CD14-positive monocyte (primary cell): ENCODE measurements around the gene ZMYND15. TPM values are rescaled to one million over a fixed set of nuclear protein-coding genes. Genes with fewer than 3 reads are reported as not detected.
A peak's percentile ranks its signal among the peaks of the same experiment; 100 is the strongest.

Source experiments
- DNase-seq, 3 donors: peaks; one replicate each; pipeline ENCODE4 v3.0.0-alpha.2; 2011 to 2022
- H2AFZ ChIP-seq: 2 replicates; pipeline ENCODE4 v1.6.0; 2012; ENCODE audit warnings: mild to moderate bottlenecking, low read depth, low read length, inconsistent platforms; ENCODE audit not compliant: insufficient read depth, poor library complexity, severe bottlenecking
- H3K27ac ChIP-seq, 2 donors: 1 replicate in 1 of 2; 2 replicates in 1 of 2; pipeline ENCODE4 v1.5.1; 2012 to 2013; ENCODE audit warnings: low read length in 2 of 2, control low read depth in 1 of 2, inconsistent platforms in 1 of 2, low read depth in 1 of 2, mild to moderate bottlenecking in 1 of 2
- H3K27me3 ChIP-seq, 2 donors: one replicate each; pipeline versions ENCODE4 v1.6.0 to v1.6.1; 2011 to 2013; ENCODE audit warnings: low read length in 2 of 2; ENCODE audit not compliant: control insufficient read depth in 2 of 2, insufficient read depth in 2 of 2
- H3K36me3 ChIP-seq, 2 donors: replicated peaks in 1 of 2; 1 replicate in 1 of 2; 2 replicates in 1 of 2; pipeline versions ENCODE4 v1.5.1 to v1.6.1; 2012 to 2013; ENCODE audit warnings: low read length in 2 of 2, control low read depth in 1 of 2, inconsistent platforms in 1 of 2, mild to moderate bottlenecking in 1 of 2; ENCODE audit not compliant: insufficient read depth in 2 of 2, control insufficient read depth in 1 of 2
- H3K4me1 ChIP-seq, 2 donors: 1 replicate in 1 of 2; 2 replicates in 1 of 2; pipeline versions ENCODE4 v1.5.1 to v1.6.1; 2012 to 2013; ENCODE audit warnings: low read length in 2 of 2, control low read depth in 1 of 2, inconsistent platforms in 1 of 2, mild to moderate bottlenecking in 1 of 2, moderate library complexity in 1 of 2; ENCODE audit not compliant: insufficient read depth in 2 of 2, control insufficient read depth in 1 of 2
- H3K4me2 ChIP-seq: replicated peaks from 2 replicates; pipeline ENCODE3; 2012; ENCODE audit warnings: low read length, moderate library complexity, mild to moderate bottlenecking; ENCODE audit not compliant: poor library complexity, severe bottlenecking; ENCODE audit errors: extremely low read depth
- H3K4me3 ChIP-seq, 3 experiments: fragments of 200-600 bp in 1 of 3; sonication (generic) in 1 of 3; replicated peaks in 1 of 3; 1 replicate in 2 of 3; 2 replicates in 1 of 3; pipeline ENCODE4 v1.5.1; 2011 to 2013; ENCODE audit warnings: low read length in 3 of 3, mild to moderate bottlenecking in 3 of 3, control low read depth in 2 of 3, low read depth in 2 of 3, inconsistent platforms in 1 of 3, moderate library complexity in 1 of 3
- H3K79me2 ChIP-seq: 2 replicates; pipeline ENCODE4 v1.6.0; 2012; ENCODE audit warnings: mild to moderate bottlenecking, control low read depth, inconsistent platforms, low read length, moderate library complexity; ENCODE audit not compliant: insufficient read depth
- H3K9ac ChIP-seq: 2 replicates; pipeline ENCODE4 v1.6.0; 2017; ENCODE audit warnings: low read length, mild to moderate bottlenecking; ENCODE audit not compliant: insufficient read depth, poor library complexity, severe bottlenecking
- H3K9me3 ChIP-seq, 2 donors: replicated peaks in 1 of 2; 1 replicate in 1 of 2; 2 replicates in 1 of 2; pipeline versions ENCODE4 v1.5.1 to v1.6.1; 2012 to 2013; ENCODE audit warnings: low read length in 2 of 2, control low read depth in 1 of 2; ENCODE audit not compliant: control insufficient read depth in 1 of 2, insufficient read depth in 1 of 2
- H4K20me1 ChIP-seq: 2 replicates; pipeline ENCODE4 v1.6.0; 2012; ENCODE audit warnings: mild to moderate bottlenecking, low read length, control low read depth, moderate library complexity; ENCODE audit not compliant: insufficient read depth
- H3K27ac Mint-ChIP-seq, 7 donors: one replicate each; pipeline ENCODE4 v1.8.0; 2020; ENCODE audit warnings: mild to moderate bottlenecking in 7 of 7, mixed read lengths in 7 of 7, moderate library complexity in 6 of 7, inconsistent platforms in 2 of 7
- H3K27me3 Mint-ChIP-seq, 3 donors: one replicate each; pipeline ENCODE4 v1.8.0; 2021 to 2022; ENCODE audit warnings: low read depth in 3 of 3, mild to moderate bottlenecking in 3 of 3, mixed read lengths in 3 of 3, moderate library complexity in 3 of 3, inconsistent platforms in 1 of 3
- H3K36me3 Mint-ChIP-seq, 2 donors: one replicate each; pipeline ENCODE4 v1.8.0; 2020; ENCODE audit warnings: mixed read lengths in 2 of 2, inconsistent platforms in 1 of 2, mild to moderate bottlenecking in 1 of 2
- H3K4me1 Mint-ChIP-seq: one replicate; pipeline ENCODE4 v1.8.0; 2020; ENCODE audit warnings: mild to moderate bottlenecking, mixed read lengths
- H3K4me3 Mint-ChIP-seq, 2 donors: one replicate each; pipeline ENCODE4 v1.8.0; 2020; ENCODE audit warnings: mild to moderate bottlenecking in 2 of 2, mixed read lengths in 2 of 2, moderate library complexity in 1 of 2
- H3K9me3 Mint-ChIP-seq, 7 donors: one replicate each; pipeline ENCODE4 v1.8.0; 2020 to 2022; ENCODE audit warnings: mixed read lengths in 7 of 7, mild to moderate bottlenecking in 6 of 7, moderate library complexity in 6 of 7, inconsistent platforms in 2 of 7
- CTCF ChIP-seq: fragments of 200-600 bp; IDR thresholded peaks from one replicate; pipeline ENCODE4 v1.8.0; 2022; ENCODE audit warnings: antibody characterized with exemption, mild to moderate bottlenecking
- WGBS: methylation state at CpG from one replicate; pipeline ENCODE4 v1.1.5; 2013; ENCODE audit warnings: missing lambda C conversion rate; ENCODE audit not compliant: insufficient coverage; 5-methylcytosine and 5-hydroxymethylcytosine counted together
- intact Hi-C, 2 donors: fragments of 100-400 bp; cut with micrococcal nuclease; formaldehyde crosslinking; loops; one replicate each; pipeline versions ENCODE4 v1.15.0 to v1.15.1; 2023
- polyA plus RNA-seq, 3 donors: library from polyadenylated mRNA; depleted of rRNA in 1 of 3; unstranded in 2 of 3; stranded (reverse) in 1 of 3; fragments of 300-500 nt in 2 of 3; fragments of >200 nt in 1 of 3; fragmentation: Illumina TruSeq in 2 of 3; gene quantifications; 1 replicate in 2 of 3; 2 replicates in 1 of 3; pipeline ENCODE4 v1.2.3, GENCODE V29; 2012 to 2021

The ZMYND15 gene
- polyA plus RNA-seq, 3 donors, result 0.97 to 13.6 (median 1.2) TPM

- H3K36me3 Mint-ChIP-seq, result peaks cover 0 to 8% of the 10 kb centered on the region in 2 donors
These were observed 40.8 kb downstream of the ZMYND15 start for GRCh38 chr17:4780325-4780955.

GRCh38 chr17:4782652-4783051, 43.0 kb downstream of the ZMYND15 start:
- Histone ChIP-seq H4K20me1 (no peaks in the 10 kb centered on the region), H3K4me1 (peaks cover 22% of the 10 kb centered on the region in 2 donors), H2AFZ (no peak overlapping the region), H3K9ac (no peak overlapping the region), H3K9me3 (peaks cover 2 to 11% of the 10 kb centered on the region in 2 donors), H3K4me3 (no peak overlapping the region), H3K79me2 (no peaks in the 10 kb centered on the region), H3K36me3 (no peaks in the 10 kb centered on the region), H3K27ac (no peak overlapping the region), H3K27me3 (peaks cover 37 to 68% of the 10 kb centered on the region in 2 donors), H3K4me2 (no peak overlapping the region)
- Mint-ChIP-seq H3K36me3 (peaks cover 3 to 13% of the 10 kb centered on the region in 2 donors), H3K4me1 (peaks cover 30% of the 10 kb centered on the region), H3K9me3 (peaks cover 3 to 32% (median 7%) of the 10 kb centered on the region in 7 donors), H3K4me3 (peak overlapping the region in 1 of 2 donors; percentile 81), H3K27me3 (peaks cover 71 to 87% (median 81%) of the 10 kb centered on the region in 3 donors), H3K27ac (no peak overlapping the region)
- intact Hi-C loops, result no loop called here
- peak in 2 of 3 donors; percentile 54 to 55 for DNase-seq
- peak; percentile 26 for TF ChIP-seq CTCF
- 31% methylated on average over 19 of the region's 28 CpGs for WGBS

More at GRCh38 chr17:4780325-4780955, 40.8 kb downstream of the ZMYND15 start:
- WGBS, result 93% methylated on average over 10 of the region's 11 CpGs
- no peak for DNase-seq
- Histone ChIP-seq H3K4me3 (no peak overlapping the region), H3K9ac (no peak overlapping the region), H3K9me3 (peaks cover 2 to 4% of the 10 kb centered on the region in 2 donors), H3K79me2 (no peaks in the 10 kb centered on the region), H3K4me2 (no peak overlapping the region), H2AFZ (no peak overlapping the region), H3K27ac (no peak overlapping the region), H3K4me1 (peaks cover 4 to 5% of the 10 kb centered on the region in 2 donors), H3K36me3 (no peaks in the 10 kb centered on the region), H3K27me3 (peaks cover 21 to 46% of the 10 kb centered on the region in 2 donors), H4K20me1 (no peaks in the 10 kb centered on the region)
- Mint-ChIP-seq H3K9me3 (peaks cover 2 to 13% (median 3%) of the 10 kb centered on the region in 7 donors), H3K4me1 (peaks cover 10% of the 10 kb centered on the region), H3K27ac (no peak overlapping the region), H3K4me3 (peak overlapping the region in 1 of 2 donors; percentile 36), H3K27me3 (peaks cover 51 to 72% (median 68%) of the 10 kb centered on the region in 3 donors)
- intact Hi-C loops, result no loop called here
- no peak for TF ChIP-seq CTCF
